HG03025 (cell line): ENCODE data around the gene CYTH1.

ENCODE experiments used
- ATAC-seq: cut with Tn5 transposase; IDR thresholded peaks from one replicate; pipeline ENCODE4 v1.9.1; 2021; ENCODE audit warnings: mild to moderate bottlenecking, moderate library complexity; ENCODE audit not compliant: unreplicated experiment, low FRiP score

Gene CYTH1

GRCh38 chr17:78781893-78782304, at the start of gene CYTH1:
TSS of gene CYTH1 (minus strand) at chr17:78782273. CDS start at chr17:78782223, 50 bp downstream.
- ATAC-seq = no peak

GRCh38 chr17:78829477-78829876, 47.4 kb upstream of the CYTH1 start:
- ATAC-seq = no peak

- ATAC-seq = no peak
Measured at GRCh38 chr17:78828470-78829185, 46.6 kb upstream of the CYTH1 start.

GRCh38 chr17:78826836-78827509, 44.9 kb upstream of the CYTH1 start:
- no peak for ATAC-seq

- no peak for ATAC-seq
Measured at GRCh38 chr17:78826421-78826820, 44.3 kb upstream of the CYTH1 start.

- ATAC-seq = no peak
Measured at GRCh38 chr17:78825696-78826095, 43.6 kb upstream of the CYTH1 start.

GRCh38 chr17:78824240-78824639, 42.2 kb upstream of the CYTH1 start:
- no peak for ATAC-seq

- no peak for ATAC-seq
Measured at GRCh38 chr17:78823282-78824046, 41.4 kb upstream of the CYTH1 start.

- ATAC-seq = no peak
Measured at GRCh38 chr17:78822552-78822951, 40.5 kb upstream of the CYTH1 start.

- no peak for ATAC-seq
Measured at GRCh38 chr17:78821961-78822360, 39.9 kb upstream of the CYTH1 start.

- ATAC-seq = no peak
Measured at GRCh38 chr17:78820841-78821240, 38.8 kb upstream of the CYTH1 start.

- no peak for ATAC-seq
Measured at GRCh38 chr17:78819806-78820792, 38.0 kb upstream of the CYTH1 start.

GRCh38 chr17:78819402-78819801, 37.3 kb upstream of the CYTH1 start:
- ATAC-seq = no peak

GRCh38 chr17:78818932-78819331, 36.9 kb upstream of the CYTH1 start:
- no peak for ATAC-seq

GRCh38 chr17:78818152-78818846, 36.2 kb upstream of the CYTH1 start:
- ATAC-seq = no peak

- ATAC-seq = no peak
Measured at GRCh38 chr17:78817123-78817522, 35.0 kb upstream of the CYTH1 start.

GRCh38 chr17:78815696-78816095, 33.6 kb upstream of the CYTH1 start:
- no peak for ATAC-seq

- ATAC-seq = no peak
Measured at GRCh38 chr17:78812855-78813254, 30.8 kb upstream of the CYTH1 start.

- ATAC-seq = no peak
Measured at GRCh38 chr17:78808163-78808562, 26.1 kb upstream of the CYTH1 start.

- no peak for ATAC-seq
Measured at GRCh38 chr17:78806451-78806850, 24.4 kb upstream of the CYTH1 start.
